Measurements from ENCODE around the gene CD44.

DNA sequence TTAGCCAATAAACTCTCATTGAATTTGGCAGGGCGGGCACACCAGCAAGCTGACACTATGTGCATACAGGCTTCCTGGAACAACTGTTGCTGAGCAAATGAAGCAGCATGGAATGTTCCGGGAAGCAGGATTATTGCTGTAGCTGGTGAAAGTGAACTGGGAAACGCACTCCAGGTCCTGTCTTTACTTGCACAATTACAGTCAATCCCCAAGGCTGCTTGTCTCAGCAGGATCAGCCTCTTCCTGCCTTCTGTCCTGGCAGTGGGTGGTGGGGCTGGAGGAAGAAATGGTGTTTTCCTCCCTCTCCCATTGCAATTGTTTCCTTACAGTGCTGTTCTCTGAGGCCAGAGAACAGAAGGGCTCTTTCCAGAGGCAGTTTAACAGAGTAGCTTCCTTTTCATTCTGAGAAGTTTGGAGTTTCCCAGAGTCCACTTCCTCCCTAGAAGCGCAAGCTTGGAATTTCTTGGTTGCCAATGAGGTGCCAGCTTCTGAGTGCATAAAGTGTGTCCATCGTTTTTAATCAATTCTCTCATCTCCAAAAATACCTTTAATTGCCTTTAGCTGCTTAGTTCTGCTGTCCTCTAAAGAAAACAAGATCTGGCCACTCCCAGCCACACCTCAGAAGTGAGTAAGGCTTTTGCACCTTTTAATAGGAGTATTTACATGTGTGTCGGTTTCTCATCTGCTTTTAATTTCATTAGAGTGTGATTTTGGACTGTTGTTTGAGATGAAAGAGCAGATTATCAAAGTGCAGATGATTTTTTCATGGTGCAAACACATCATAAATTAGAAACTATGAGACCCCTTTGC, 19.9 kb downstream of the CD44 start:
- TF ChIP-seq RAD21 (conservative IDR thresholded peaks at IDR 0.05): no peak
- TF ChIP-seq, protein P1, sequence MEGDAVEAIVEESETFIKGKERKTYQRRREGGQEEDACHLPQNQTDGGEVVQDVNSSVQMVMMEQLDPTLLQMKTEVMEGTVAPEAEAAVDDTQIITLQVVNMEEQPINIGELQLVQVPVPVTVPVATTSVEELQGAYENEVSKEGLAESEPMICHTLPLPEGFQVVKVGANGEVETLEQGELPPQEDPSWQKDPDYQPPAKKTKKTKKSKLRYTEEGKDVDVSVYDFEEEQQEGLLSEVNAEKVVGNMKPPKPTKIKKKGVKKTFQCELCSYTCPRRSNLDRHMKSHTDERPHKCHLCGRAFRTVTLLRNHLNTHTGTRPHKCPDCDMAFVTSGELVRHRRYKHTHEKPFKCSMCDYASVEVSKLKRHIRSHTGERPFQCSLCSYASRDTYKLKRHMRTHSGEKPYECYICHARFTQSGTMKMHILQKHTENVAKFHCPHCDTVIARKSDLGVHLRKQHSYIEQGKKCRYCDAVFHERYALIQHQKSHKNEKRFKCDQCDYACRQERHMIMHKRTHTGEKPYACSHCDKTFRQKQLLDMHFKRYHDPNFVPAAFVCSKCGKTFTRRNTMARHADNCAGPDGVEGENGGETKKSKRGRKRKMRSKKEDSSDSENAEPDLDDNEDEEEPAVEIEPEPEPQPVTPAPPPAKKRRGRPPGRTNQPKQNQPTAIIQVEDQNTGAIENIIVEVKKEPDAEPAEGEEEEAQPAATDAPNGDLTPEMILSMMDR (IDR thresholded peaks at IDR 0.05; ENCODE audit: poor library complexity, severe bottlenecking): no peak
- no peak for TF ChIP-seq EZH2 (IDR thresholded peaks at IDR 0.05; ENCODE audit: borderline replicate concordance, insufficient read depth, low read length, poor library complexity, severe bottlenecking)
- no peak for TF ChIP-seq POLR2AphosphoS5 (IDR thresholded peaks at IDR 0.05)
- TF ChIP-seq, protein P2, sequence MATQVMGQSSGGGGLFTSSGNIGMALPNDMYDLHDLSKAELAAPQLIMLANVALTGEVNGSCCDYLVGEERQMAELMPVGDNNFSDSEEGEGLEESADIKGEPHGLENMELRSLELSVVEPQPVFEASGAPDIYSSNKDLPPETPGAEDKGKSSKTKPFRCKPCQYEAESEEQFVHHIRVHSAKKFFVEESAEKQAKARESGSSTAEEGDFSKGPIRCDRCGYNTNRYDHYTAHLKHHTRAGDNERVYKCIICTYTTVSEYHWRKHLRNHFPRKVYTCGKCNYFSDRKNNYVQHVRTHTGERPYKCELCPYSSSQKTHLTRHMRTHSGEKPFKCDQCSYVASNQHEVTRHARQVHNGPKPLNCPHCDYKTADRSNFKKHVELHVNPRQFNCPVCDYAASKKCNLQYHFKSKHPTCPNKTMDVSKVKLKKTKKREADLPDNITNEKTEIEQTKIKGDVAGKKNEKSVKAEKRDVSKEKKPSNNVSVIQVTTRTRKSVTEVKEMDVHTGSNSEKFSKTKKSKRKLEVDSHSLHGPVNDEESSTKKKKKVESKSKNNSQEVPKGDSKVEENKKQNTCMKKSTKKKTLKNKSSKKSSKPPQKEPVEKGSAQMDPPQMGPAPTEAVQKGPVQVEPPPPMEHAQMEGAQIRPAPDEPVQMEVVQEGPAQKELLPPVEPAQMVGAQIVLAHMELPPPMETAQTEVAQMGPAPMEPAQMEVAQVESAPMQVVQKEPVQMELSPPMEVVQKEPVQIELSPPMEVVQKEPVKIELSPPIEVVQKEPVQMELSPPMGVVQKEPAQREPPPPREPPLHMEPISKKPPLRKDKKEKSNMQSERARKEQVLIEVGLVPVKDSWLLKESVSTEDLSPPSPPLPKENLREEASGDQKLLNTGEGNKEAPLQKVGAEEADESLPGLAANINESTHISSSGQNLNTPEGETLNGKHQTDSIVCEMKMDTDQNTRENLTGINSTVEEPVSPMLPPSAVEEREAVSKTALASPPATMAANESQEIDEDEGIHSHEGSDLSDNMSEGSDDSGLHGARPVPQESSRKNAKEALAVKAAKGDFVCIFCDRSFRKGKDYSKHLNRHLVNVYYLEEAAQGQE (IDR thresholded peaks at IDR 0.05; ENCODE audit: borderline replicate concordance): peak; percentile 58
- no peak for TF ChIP-seq EP300 (conservative IDR thresholded peaks at IDR 0.05; ENCODE audit: poor library complexity, severe bottlenecking)
- TF ChIP-seq MXI1 (conservative IDR thresholded peaks at IDR 0.05; ENCODE audit: poor library complexity, severe bottlenecking): no peak
